Keratinocyte (primary cell): Measurements from ENCODE around the gene CDC20. TPM values are rescaled to one million over a fixed set of nuclear protein-coding genes. Genes with fewer than 3 reads are reported as not detected.

ENCODE experiments used
- DNase-seq: peaks from one replicate; pipeline ENCODE4 v3.0.0-alpha.2; 2011; ENCODE audit warnings: low read depth, missing footprints, low spot score
- FAIRE-seq: peaks from 2 replicates; lab custom pipeline; 2011; peaks lifted over from hg19 to GRCh38; lab: Jason Lieb, UNC
- H2AFZ ChIP-seq: 2 replicates; pipeline ENCODE4 v1.6.0; 2012; ENCODE audit warnings: low read length, control low read depth, inconsistent platforms; ENCODE audit not compliant: control insufficient read depth
- H3K27ac ChIP-seq: 2 replicates; pipeline ENCODE4 v1.5.1; 2011; ENCODE audit warnings: low read length; ENCODE audit not compliant: control insufficient read depth, insufficient read depth
- H3K27me3 ChIP-seq: 3 replicates; pipeline ENCODE4 v1.6.0; 2011; ENCODE audit warnings: low read length; ENCODE audit not compliant: control insufficient read depth, insufficient read depth; ENCODE audit errors: extremely low read depth
- H3K36me3 ChIP-seq, 2 experiments: 2 replicates in 1 of 2; 3 replicates in 1 of 2; pipeline ENCODE4 v1.5.1; 2011; ENCODE audit warnings: low read length in 2 of 2, mild to moderate bottlenecking in 1 of 2; ENCODE audit not compliant: control insufficient read depth in 2 of 2, insufficient read depth in 2 of 2; ENCODE audit errors: extremely low read depth in 1 of 2
- H3K4me1 ChIP-seq: 3 replicates; pipeline ENCODE4 v1.5.1; 2011; ENCODE audit warnings: low read length; ENCODE audit not compliant: control insufficient read depth, insufficient read depth; ENCODE audit errors: extremely low read depth
- H3K4me2 ChIP-seq: 3 replicates; pipeline ENCODE4 v1.6.0; 2011; ENCODE audit warnings: low read depth, low read length; ENCODE audit not compliant: control insufficient read depth, insufficient read depth; ENCODE audit errors: extremely low read depth
- H3K4me3 ChIP-seq, 3 experiments: fragments of 200-600 bp in 1 of 3; sonication (generic) in 1 of 3; 2 replicates in 2 of 3; 3 replicates in 1 of 3; pipeline ENCODE4 v1.5.1; 2011 to 2016; ENCODE audit warnings: low read length in 3 of 3, mild to moderate bottlenecking in 3 of 3, control low read depth in 2 of 3, inconsistent platforms in 1 of 3, low read depth in 1 of 3, mixed read lengths in 1 of 3, mixed run types in 1 of 3, moderate library complexity in 1 of 3; ENCODE audit not compliant: control insufficient read depth in 2 of 3, insufficient read depth in 2 of 3; ENCODE audit errors: extremely low read depth in 1 of 3
- H3K79me2 ChIP-seq: 2 replicates; pipeline ENCODE4 v1.6.0; 2012; ENCODE audit warnings: low read length; ENCODE audit not compliant: control insufficient read depth, insufficient read depth
- H3K9ac ChIP-seq: 3 replicates; pipeline ENCODE4 v1.6.0; 2011; ENCODE audit warnings: low read length; ENCODE audit not compliant: control insufficient read depth, insufficient read depth; ENCODE audit errors: extremely low read depth
- H3K9me1 ChIP-seq: 3 replicates; pipeline ENCODE4 v1.6.0; 2011; ENCODE audit warnings: low read length; ENCODE audit not compliant: control insufficient read depth, insufficient read depth; ENCODE audit errors: extremely low read depth
- H3K9me3 ChIP-seq: 2 replicates; pipeline ENCODE4 v1.5.1; 2012; ENCODE audit warnings: low read depth, low read length; ENCODE audit not compliant: control insufficient read depth
- H4K20me1 ChIP-seq: 3 replicates; pipeline ENCODE4 v1.6.0; 2011; ENCODE audit warnings: low read length; ENCODE audit not compliant: control insufficient read depth, insufficient read depth; ENCODE audit errors: extremely low read depth
- EZH2 ChIP-seq: IDR thresholded peaks from one replicate; pipeline ENCODE4 v1.6.1; 2012; ENCODE audit warnings: inconsistent platforms, mild to moderate bottlenecking, low read length, moderate library complexity
- dilution Hi-C: fragments of 300-500 bp; cut with MboI; formaldehyde crosslinking; loops from one replicate; pipeline ENCODE4 v1.7.0; 2020; ENCODE audit warnings: low sequenced_read_pairs; ENCODE audit not compliant: extremely low pct_ligation_motif_present
- polyA plus RNA-seq, 5 experiments: library from polyadenylated mRNA; depleted of rRNA in 3 of 5; stranded (reverse) in 3 of 5; stranded (forward) in 1 of 5; unstranded in 1 of 5; fragments of >200 nt; gene quantifications; 1 replicate in 1 of 5; 2 replicates in 3 of 5; 3 replicates in 1 of 5; pipeline versions ENCODE4 v1.2.1 to v1.2.3, GENCODE V29; 2011 to 2012; ENCODE audit warnings: missing spikeins in 2 of 5, low read depth in 1 of 5, low replicate concordance in 1 of 5
- TF ChIP-seq, protein P1 (sequence below), 3 experiments: IDR thresholded peaks in 1 of 3; conservative IDR thresholded peaks in 1 of 3; optimal IDR thresholded peaks in 1 of 3; 2 replicates in 2 of 3; 3 replicates in 1 of 3; pipeline versions ENCODE3 to v1.5.1; 2011; ENCODE audit warnings: low read length in 3 of 3, mild to moderate bottlenecking in 3 of 3, moderate library complexity in 2 of 3, control low read depth in 1 of 3, inconsistent platforms in 1 of 3; ENCODE audit not compliant: insufficient read depth in 2 of 3; ENCODE audit errors: extremely low read depth in 1 of 3

The CDC20 gene
- polyA plus RNA-seq, 1 donor (not counting 4 experiments of a cell fraction or from before 2014, with no cell fraction given) = 84.2 TPM

DNA sequence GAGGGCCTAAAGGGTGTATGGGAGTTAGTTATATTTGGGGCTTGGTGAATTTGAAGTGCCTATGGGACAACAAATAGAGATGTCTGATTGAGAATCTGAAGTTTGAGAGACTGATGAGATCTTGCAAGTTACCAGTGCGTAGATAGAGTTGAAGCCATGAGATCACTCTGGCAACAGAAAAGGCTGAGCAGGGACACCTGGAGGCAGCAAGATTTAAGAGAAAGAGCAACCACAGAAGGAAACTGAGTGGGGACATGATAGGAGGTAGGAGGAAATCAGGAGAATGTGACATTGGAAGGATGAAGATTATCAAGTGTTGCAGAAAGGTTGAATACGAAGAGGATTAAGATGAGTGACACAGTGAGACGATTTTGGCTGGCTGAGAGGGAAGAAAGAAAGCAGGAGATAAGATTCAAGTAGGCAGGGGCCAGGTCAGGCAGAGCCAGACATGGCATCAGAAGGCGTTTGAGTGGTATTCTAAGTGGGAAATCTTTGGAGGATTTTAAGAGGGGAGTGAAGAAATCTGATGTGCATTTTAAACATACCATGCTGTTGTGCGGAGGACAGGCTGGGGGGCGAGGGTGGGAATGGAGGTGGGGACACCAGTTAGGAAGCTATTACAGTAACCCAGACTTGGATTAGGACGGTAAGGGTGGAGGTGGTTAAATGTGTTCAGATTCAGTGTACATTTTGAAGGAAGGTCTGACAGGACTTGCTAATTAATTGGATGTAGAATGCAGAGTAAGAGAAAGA is 24.2 kb upstream of the CDC20 start:
- DNase-seq (no peak), FAIRE-seq (no peak)
- H3K27me3 ChIP-seq = peaks cover 6% of the 10 kb centered on the region
- H3K4me3 ChIP-seq = no peak overlapping the region
- no peaks in the 10 kb centered on the region for H4K20me1 ChIP-seq
- H3K9ac ChIP-seq = no peak overlapping the region
- no peaks in the 10 kb centered on the region for H3K79me2 ChIP-seq
- no peaks in the 10 kb centered on the region for H3K9me1 ChIP-seq
- dilution Hi-C loops = no loop called here
- H2AFZ ChIP-seq = no peak overlapping the region
- TF ChIP-seq EZH2 = no peak
- TF ChIP-seq, protein P1, sequence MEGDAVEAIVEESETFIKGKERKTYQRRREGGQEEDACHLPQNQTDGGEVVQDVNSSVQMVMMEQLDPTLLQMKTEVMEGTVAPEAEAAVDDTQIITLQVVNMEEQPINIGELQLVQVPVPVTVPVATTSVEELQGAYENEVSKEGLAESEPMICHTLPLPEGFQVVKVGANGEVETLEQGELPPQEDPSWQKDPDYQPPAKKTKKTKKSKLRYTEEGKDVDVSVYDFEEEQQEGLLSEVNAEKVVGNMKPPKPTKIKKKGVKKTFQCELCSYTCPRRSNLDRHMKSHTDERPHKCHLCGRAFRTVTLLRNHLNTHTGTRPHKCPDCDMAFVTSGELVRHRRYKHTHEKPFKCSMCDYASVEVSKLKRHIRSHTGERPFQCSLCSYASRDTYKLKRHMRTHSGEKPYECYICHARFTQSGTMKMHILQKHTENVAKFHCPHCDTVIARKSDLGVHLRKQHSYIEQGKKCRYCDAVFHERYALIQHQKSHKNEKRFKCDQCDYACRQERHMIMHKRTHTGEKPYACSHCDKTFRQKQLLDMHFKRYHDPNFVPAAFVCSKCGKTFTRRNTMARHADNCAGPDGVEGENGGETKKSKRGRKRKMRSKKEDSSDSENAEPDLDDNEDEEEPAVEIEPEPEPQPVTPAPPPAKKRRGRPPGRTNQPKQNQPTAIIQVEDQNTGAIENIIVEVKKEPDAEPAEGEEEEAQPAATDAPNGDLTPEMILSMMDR (optimal IDR thresholded peaks at IDR 0.05 in 1 of 3, IDR thresholded peaks at IDR 0.05 in 1 of 3, conservative IDR thresholded peaks at IDR 0.05 in 1 of 3; ENCODE audit: extremely low read depth in 1 of 3, insufficient read depth in 2 of 3, low read length in 3 of 3) = no peak
- no peak overlapping the region for H3K4me2 ChIP-seq
- peaks cover 9% of the 10 kb centered on the region for H3K4me1 ChIP-seq
- no peaks in the 10 kb centered on the region for H3K36me3 ChIP-seq
- no peaks in the 10 kb centered on the region for H3K9me3 ChIP-seq
- H3K27ac ChIP-seq = no peak overlapping the region

DNA sequence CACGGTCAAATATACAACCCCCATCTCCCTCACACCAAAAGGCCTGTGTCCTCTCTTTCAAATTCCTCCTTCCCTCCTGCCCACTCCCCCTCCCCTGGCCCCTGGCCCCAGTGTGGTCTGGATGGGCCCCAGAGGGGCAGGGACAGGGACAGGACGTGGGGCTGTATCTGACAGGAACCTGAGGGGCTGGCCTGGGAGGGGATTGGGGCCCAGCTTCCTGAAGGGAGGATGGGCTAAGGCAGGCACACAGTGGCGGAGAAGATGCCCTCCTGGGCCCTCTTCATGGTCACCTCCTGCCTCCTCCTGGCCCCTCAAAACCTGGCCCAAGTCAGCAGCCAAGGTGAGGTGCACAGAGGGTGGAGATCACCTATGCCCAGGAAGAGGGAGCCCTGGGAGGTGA is 21.2 kb upstream of the CDC20 start, which contains the start of gene MPL:
MPL (plus strand) TSS at position 231 of the 400 bp plus-strand sequence; CDS start at position 262, 31 bp downstream.
- Histone ChIP-seq H3K4me2 (no peak within 1 kb of the TSS), H4K20me1 (no peaks in the 10 kb centered on the region), H3K79me2 (no peaks in the 10 kb centered on the region), H3K9me3 (no peaks in the 10 kb centered on the region), H3K4me3 (no peak within 1 kb of the TSS), H3K27me3 (peaks cover 10% of the 10 kb centered on the region), H3K9ac (no peak within 1 kb of the TSS), H3K27ac (no peak within 1 kb of the TSS), H3K4me1 (no peaks in the 10 kb centered on the region), H3K36me3 (no peaks in the 10 kb centered on the region), H3K9me1 (no peaks in the 10 kb centered on the region), H2AFZ (no peak within 1 kb of the TSS)
- FAIRE-seq (no peak), DNase-seq (no peak)
- dilution Hi-C loops = no loop called here
- no peak for TF ChIP-seq EZH2
- TF ChIP-seq, protein P1 (optimal IDR thresholded peaks at IDR 0.05 in 1 of 3, IDR thresholded peaks at IDR 0.05 in 1 of 3, conservative IDR thresholded peaks at IDR 0.05 in 1 of 3; ENCODE audit: extremely low read depth in 1 of 3, insufficient read depth in 2 of 3, low read length in 3 of 3) = no peak
